ENCODE results near the gene ABLIM2. TPM values are rescaled to one million over a fixed set of nuclear protein-coding genes. Genes with fewer than 3 reads are reported as not detected.

Gene ABLIM2
- total RNA-seq, 1 experiment from 2014 or later, result 1.0 TPM

GRCh38 chr4:8086783-8087445 is 71.7 kb downstream of the ABLIM2 start:
- TF ChIP-seq, protein P1, sequence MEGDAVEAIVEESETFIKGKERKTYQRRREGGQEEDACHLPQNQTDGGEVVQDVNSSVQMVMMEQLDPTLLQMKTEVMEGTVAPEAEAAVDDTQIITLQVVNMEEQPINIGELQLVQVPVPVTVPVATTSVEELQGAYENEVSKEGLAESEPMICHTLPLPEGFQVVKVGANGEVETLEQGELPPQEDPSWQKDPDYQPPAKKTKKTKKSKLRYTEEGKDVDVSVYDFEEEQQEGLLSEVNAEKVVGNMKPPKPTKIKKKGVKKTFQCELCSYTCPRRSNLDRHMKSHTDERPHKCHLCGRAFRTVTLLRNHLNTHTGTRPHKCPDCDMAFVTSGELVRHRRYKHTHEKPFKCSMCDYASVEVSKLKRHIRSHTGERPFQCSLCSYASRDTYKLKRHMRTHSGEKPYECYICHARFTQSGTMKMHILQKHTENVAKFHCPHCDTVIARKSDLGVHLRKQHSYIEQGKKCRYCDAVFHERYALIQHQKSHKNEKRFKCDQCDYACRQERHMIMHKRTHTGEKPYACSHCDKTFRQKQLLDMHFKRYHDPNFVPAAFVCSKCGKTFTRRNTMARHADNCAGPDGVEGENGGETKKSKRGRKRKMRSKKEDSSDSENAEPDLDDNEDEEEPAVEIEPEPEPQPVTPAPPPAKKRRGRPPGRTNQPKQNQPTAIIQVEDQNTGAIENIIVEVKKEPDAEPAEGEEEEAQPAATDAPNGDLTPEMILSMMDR (conservative IDR thresholded peaks at IDR 0.05), result no peak
- H3K9me3 ChIP-seq (ENCODE audit: control insufficient read depth, low read depth, low read length), result no peaks in the 10 kb centered on the region
- H2BK15ac ChIP-seq (ENCODE audit: low read depth, low read length), result no peak overlapping the region
- no peak overlapping the region for H3K14ac ChIP-seq (ENCODE audit: insufficient read depth, low read length)
- H3K4me2 ChIP-seq (ENCODE audit: insufficient read depth, insufficient read length, low read length), result no peak overlapping the region
- no peaks in the 10 kb centered on the region for H3K23me2 ChIP-seq (ENCODE audit: insufficient read length, low read depth, low read length, poor library complexity, severe bottlenecking)
- no peak overlapping the region for H2AK5ac ChIP-seq (ENCODE audit: insufficient read length, low read length)
- no peak overlapping the region for H3K9ac ChIP-seq (ENCODE audit: extremely low read depth, insufficient read length, low read length)
- no peak overlapping the region for H2BK12ac ChIP-seq (ENCODE audit: insufficient read length, low read depth, low read length)
- no peaks in the 10 kb centered on the region for H3K79me1 ChIP-seq (ENCODE audit: insufficient read depth, low read depth, low read length, poor library complexity, severe bottlenecking)
- no peak overlapping the region for H4K91ac ChIP-seq (ENCODE audit: insufficient read length, low read depth, low read length)
- Mint-ChIP-seq H3K9me3 (no peaks in the 10 kb centered on the region), H3K27me3 (ENCODE audit: low read depth) (no peaks in the 10 kb centered on the region), H3K36me3 (ENCODE audit: insufficient read depth in 1 of 3, low read depth in 3 of 3) (no peaks in the 10 kb centered on the region; a peak in 1 of 7 replicates), H3K4me3 (no peak overlapping the region), H3K4me1 (peaks cover 7 to 18% of the 10 kb centered on the region in 2 experiments), H3K27ac (peak overlapping the region in 1 of 3 experiments; percentile 44; a peak in 2 of 7 replicates)
- no peak overlapping the region for H3K23ac ChIP-seq (ENCODE audit: insufficient read length, low read depth, low read length)
- no peak overlapping the region for H3K4ac ChIP-seq (ENCODE audit: low read depth, low read length)
- no peak overlapping the region for H2BK120ac ChIP-seq (ENCODE audit: low read depth, low read length, poor library complexity, severe bottlenecking)
- H3K27me3 ChIP-seq (ENCODE audit: insufficient read depth, low read length), result no peaks in the 10 kb centered on the region
- H4K20me1 ChIP-seq (ENCODE audit: control insufficient read depth, insufficient read depth, insufficient read length), result no peaks in the 10 kb centered on the region
- no peak overlapping the region for H3K56ac ChIP-seq (ENCODE audit: insufficient read length, low read depth, low read length)
- DNase-seq, result no peak
- H3K27ac ChIP-seq (ENCODE audit: insufficient read length, low read depth, low read length), result no peak overlapping the region
- H4K8ac ChIP-seq (replicated peaks; ENCODE audit: insufficient read length, low read depth, low read length), result no peak overlapping the region
- no peak overlapping the region for H3K18ac ChIP-seq (ENCODE audit: insufficient read length, low read depth, low read length)
- H2AFZ ChIP-seq (ENCODE audit: low read length), result no peak overlapping the region
- H2BK20ac ChIP-seq (ENCODE audit: low read depth, low read length, poor library complexity, severe bottlenecking), result no peak overlapping the region
- no peak overlapping the region for H4K5ac ChIP-seq (ENCODE audit: insufficient read length, low read depth, low read length)
- H3K4me1 ChIP-seq (ENCODE audit: insufficient read depth, low read length), result no peaks in the 10 kb centered on the region
- no peaks in the 10 kb centered on the region for H3K79me2 ChIP-seq (ENCODE audit: insufficient read depth, low read length)
- no CpG with 5 or more reads among the region's 14 CpGs for WGBS (ENCODE audit: extremely low coverage, insufficient read length, low lambda C conversion rate)
- H3T11ph ChIP-seq (ENCODE audit: low read length), result no peak overlapping the region
- no peak overlapping the region for H2BK5ac ChIP-seq (ENCODE audit: insufficient read length, low read length)
